GM12878 (cell line): ENCODE measurements around the gene FKBP2.

Experiments used
- CREM ChIP-seq: IDR thresholded peaks from 2 replicates; pipeline ENCODE4 v1.6.1; 2014; ENCODE audit warnings: antibody characterized with exemption, low read depth
- EZH2 ChIP-seq: IDR thresholded peaks from 2 replicates; pipeline ENCODE4 v1.6.1; 2012; ENCODE audit warnings: low read depth, mild to moderate bottlenecking, control low read depth, inconsistent platforms, low read length, borderline replicate concordance; ENCODE audit not compliant: control insufficient read depth
- IKZF1 ChIP-seq: fragments of 450-650 bp; conservative IDR thresholded peaks from 2 replicates; pipeline ENCODE4 v1.6.1; 2017; ENCODE audit warnings: antibody characterized with exemption, mild to moderate bottlenecking
- JUNB ChIP-seq: IDR thresholded peaks from 2 replicates; pipeline ENCODE4 v1.6.1; 2016; ENCODE audit warnings: antibody characterized with exemption, mild to moderate bottlenecking
- PAX8 ChIP-seq: fragments of 450-650 bp; IDR thresholded peaks from 2 replicates; pipeline ENCODE4 v1.6.1; 2017; ENCODE audit warnings: mild to moderate bottlenecking, moderate library complexity
- POLR2A ChIP-seq: IDR thresholded peaks from 2 replicates; pipeline ENCODE4 v1.6.1; 2011; ENCODE audit warnings: low read depth, mild to moderate bottlenecking, low read length
- RUNX3 ChIP-seq: IDR thresholded peaks from 2 replicates; pipeline ENCODE4 v1.6.1; 2012; ENCODE audit warnings: low read length, inconsistent platforms
- SMC3 ChIP-seq: IDR thresholded peaks from 2 replicates; pipeline ENCODE4 v1.6.1; 2011; ENCODE audit warnings: low read length, improper control_type of control experiment, borderline replicate concordance
- USF2 ChIP-seq: IDR thresholded peaks from 2 replicates; pipeline ENCODE4 v1.6.1; 2011; ENCODE audit warnings: low read depth, low read length, improper control_type of control experiment, borderline replicate concordance
- TF ChIP-seq, protein P1 (sequence below), 3 experiments: IDR thresholded peaks in 2 of 3; conservative IDR thresholded peaks in 1 of 3; 2 replicates each; pipeline ENCODE4 v1.5.1; 2011; ENCODE audit warnings: low read depth in 3 of 3, low read length in 3 of 3, mild to moderate bottlenecking in 3 of 3, control low read depth in 2 of 3, moderate library complexity in 2 of 3, inconsistent platforms in 1 of 3, mixed read lengths in 1 of 3; ENCODE audit not compliant: control insufficient read depth in 2 of 3, insufficient read depth in 1 of 3; ENCODE audit errors: extremely low read depth in 1 of 3
- TF ChIP-seq, protein P2 (sequence below): IDR thresholded peaks from 2 replicates; pipeline ENCODE4 v1.6.1; 2012; ENCODE audit warnings: mild to moderate bottlenecking, low read depth, low read length

DNA sequence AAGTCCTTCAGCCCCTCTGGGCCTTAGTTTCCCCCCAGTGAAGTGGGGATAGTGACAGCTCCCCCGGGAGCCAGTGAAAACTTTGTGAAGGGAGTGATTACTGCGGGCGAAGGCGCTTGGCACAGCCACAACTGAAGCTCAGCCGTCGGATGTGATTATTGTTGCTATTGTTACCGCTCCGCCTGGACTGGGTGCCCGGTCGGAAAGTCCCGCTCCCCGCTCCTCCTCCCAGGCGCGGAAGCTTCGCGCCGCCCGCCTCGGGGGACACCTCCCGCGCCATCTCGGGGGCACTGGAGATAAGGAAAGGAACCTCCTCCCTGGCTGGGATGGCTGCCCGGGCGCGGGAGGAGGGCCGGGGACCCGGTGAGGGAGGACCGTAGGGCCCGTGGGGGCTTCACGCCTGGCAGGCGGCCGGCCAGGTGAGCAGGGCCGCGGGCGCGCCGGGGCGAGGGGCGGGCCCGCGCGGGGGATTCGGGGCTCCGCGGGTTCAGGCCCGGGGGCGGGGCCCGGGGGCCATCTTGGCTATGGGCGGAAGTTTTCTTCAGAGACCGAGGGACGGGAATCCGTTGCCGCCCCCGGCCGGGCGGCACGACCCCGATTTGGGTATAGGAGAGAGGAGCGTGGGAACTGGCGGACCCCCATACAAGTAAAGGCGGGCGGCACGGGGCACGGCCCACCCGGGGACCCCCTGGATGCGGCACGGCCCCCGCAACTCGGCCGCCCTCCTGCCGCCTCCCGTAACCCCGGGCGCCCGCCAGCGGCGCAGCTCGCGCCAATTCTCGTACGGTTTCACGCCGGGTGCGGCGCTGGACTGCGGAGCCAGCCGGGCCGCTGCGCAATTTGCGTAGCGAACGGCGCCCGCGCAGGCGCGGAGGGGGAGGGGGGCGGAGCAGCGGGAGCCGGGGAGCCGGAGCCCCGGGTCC is 44.3 kb downstream of the FKBP2 start, which contains the start of gene GPR137:
- TF ChIP-seq USF2 (no peak), RUNX3 (no peak), IKZF1 (peak; percentile 87), JUNB (no peak), POLR2A (peak; percentile 63), EZH2 (no peak), SMC3 (no peak), CREM (no peak; the same call in 1 of the 2 replicates), PAX8 (no peak)
- TF ChIP-seq, protein P1, sequence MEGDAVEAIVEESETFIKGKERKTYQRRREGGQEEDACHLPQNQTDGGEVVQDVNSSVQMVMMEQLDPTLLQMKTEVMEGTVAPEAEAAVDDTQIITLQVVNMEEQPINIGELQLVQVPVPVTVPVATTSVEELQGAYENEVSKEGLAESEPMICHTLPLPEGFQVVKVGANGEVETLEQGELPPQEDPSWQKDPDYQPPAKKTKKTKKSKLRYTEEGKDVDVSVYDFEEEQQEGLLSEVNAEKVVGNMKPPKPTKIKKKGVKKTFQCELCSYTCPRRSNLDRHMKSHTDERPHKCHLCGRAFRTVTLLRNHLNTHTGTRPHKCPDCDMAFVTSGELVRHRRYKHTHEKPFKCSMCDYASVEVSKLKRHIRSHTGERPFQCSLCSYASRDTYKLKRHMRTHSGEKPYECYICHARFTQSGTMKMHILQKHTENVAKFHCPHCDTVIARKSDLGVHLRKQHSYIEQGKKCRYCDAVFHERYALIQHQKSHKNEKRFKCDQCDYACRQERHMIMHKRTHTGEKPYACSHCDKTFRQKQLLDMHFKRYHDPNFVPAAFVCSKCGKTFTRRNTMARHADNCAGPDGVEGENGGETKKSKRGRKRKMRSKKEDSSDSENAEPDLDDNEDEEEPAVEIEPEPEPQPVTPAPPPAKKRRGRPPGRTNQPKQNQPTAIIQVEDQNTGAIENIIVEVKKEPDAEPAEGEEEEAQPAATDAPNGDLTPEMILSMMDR (IDR thresholded peaks at IDR 0.05 in 2 of 3, conservative IDR thresholded peaks at IDR 0.05 in 1 of 3; ENCODE audit: control insufficient read depth in 2 of 3, extremely low read depth in 1 of 3, insufficient read depth in 1 of 3, low read depth in 3 of 3, low read length in 3 of 3) = no peak
- TF ChIP-seq, protein P2, sequence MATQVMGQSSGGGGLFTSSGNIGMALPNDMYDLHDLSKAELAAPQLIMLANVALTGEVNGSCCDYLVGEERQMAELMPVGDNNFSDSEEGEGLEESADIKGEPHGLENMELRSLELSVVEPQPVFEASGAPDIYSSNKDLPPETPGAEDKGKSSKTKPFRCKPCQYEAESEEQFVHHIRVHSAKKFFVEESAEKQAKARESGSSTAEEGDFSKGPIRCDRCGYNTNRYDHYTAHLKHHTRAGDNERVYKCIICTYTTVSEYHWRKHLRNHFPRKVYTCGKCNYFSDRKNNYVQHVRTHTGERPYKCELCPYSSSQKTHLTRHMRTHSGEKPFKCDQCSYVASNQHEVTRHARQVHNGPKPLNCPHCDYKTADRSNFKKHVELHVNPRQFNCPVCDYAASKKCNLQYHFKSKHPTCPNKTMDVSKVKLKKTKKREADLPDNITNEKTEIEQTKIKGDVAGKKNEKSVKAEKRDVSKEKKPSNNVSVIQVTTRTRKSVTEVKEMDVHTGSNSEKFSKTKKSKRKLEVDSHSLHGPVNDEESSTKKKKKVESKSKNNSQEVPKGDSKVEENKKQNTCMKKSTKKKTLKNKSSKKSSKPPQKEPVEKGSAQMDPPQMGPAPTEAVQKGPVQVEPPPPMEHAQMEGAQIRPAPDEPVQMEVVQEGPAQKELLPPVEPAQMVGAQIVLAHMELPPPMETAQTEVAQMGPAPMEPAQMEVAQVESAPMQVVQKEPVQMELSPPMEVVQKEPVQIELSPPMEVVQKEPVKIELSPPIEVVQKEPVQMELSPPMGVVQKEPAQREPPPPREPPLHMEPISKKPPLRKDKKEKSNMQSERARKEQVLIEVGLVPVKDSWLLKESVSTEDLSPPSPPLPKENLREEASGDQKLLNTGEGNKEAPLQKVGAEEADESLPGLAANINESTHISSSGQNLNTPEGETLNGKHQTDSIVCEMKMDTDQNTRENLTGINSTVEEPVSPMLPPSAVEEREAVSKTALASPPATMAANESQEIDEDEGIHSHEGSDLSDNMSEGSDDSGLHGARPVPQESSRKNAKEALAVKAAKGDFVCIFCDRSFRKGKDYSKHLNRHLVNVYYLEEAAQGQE = no peak
